OCI-LY3 (cell line): ENCODE measurements around the gene AKNA.

Experiments
- H2AFZ ChIP-seq: fragments of 200-600, 300-600 bp; shearing (Covaris generic); 2 replicates; pipeline ENCODE4 v1.6.0; 2014; ENCODE audit warnings: antibody characterized with exemption, low read depth, low read length
- H3K27ac ChIP-seq: fragments of 200-600, 300-600 bp; sonication (generic); 2 replicates; pipeline ENCODE4 v1.5.1; 2014; ENCODE audit warnings: mild to moderate bottlenecking, low read length, moderate library complexity, mixed read lengths
- H3K27me3 ChIP-seq: fragments of 200-600, 300-600 bp; sonication (generic); 2 replicates; pipeline ENCODE4 v1.6.1; 2014; ENCODE audit warnings: low read depth, low read length, mixed read lengths
- H3K36me3 ChIP-seq: fragments of 200-600, 300-600 bp; sonication (generic); replicated peaks from 2 replicates; pipeline ENCODE3; 2014; ENCODE audit warnings: low read depth, low read length, mixed read lengths
- H3K4me1 ChIP-seq: fragments of 300-600, 200-600 bp; sonication (generic); 2 replicates; pipeline ENCODE4 v1.6.1; 2014; ENCODE audit warnings: low read length, mixed read lengths
- H3K4me2 ChIP-seq: fragments of 200-600, 300-600 bp; sonication (generic); 2 replicates; pipeline ENCODE4 v1.6.1; 2014; ENCODE audit warnings: low read length, mixed read lengths
- H3K4me3 ChIP-seq: fragments of 300-600, 200-600 bp; sonication (generic); 2 replicates; pipeline ENCODE4 v1.5.1; 2014; ENCODE audit warnings: antibody characterized with exemption, mild to moderate bottlenecking, low read length, moderate library complexity
- H3K79me2 ChIP-seq: fragments of 300-600, 200-600 bp; shearing (Covaris generic); 2 replicates; pipeline ENCODE4 v1.6.1; 2014; ENCODE audit warnings: mild to moderate bottlenecking, low read length, mixed read lengths
- H3K9ac ChIP-seq: fragments of 300-600, 200-600 bp; shearing (Covaris generic); 2 replicates; pipeline ENCODE4 v1.6.0; 2014; ENCODE audit warnings: mild to moderate bottlenecking, low read length, moderate library complexity
- H3K9me3 ChIP-seq: fragments of 200-600, 300-600 bp; shearing (Covaris generic); 2 replicates; pipeline ENCODE4 v1.6.1; 2014; ENCODE audit warnings: low read length, mixed read lengths; ENCODE audit not compliant: insufficient read depth
- H4K20me1 ChIP-seq: fragments of 200-600, 300-600 bp; sonication (generic); 2 replicates; pipeline ENCODE4 v1.6.1; 2016; ENCODE audit warnings: low read length, mixed read lengths; ENCODE audit not compliant: insufficient read depth
- CTCF ChIP-seq: fragments of 200-600, 300-600 bp; sonication (generic); IDR thresholded peaks from 2 replicates; pipeline ENCODE4 v1.5.1; 2014; ENCODE audit warnings: antibody characterized with exemption, low read length, low read depth
- EZH2phosphoT487 ChIP-seq: fragments of 200-600 bp; shearing (Covaris generic); IDR thresholded peaks from 2 replicates; pipeline ENCODE4 v1.6.1; 2018; ENCODE audit warnings: antibody characterized with exemption, mixed run types, low read depth

The AKNA gene

GRCh38 chr9:114314881-114315722 is 72.7 kb downstream of the AKNA start:
- Histone ChIP-seq H3K36me3 (no peaks in the 10 kb centered on the region), H3K27me3 (peaks cover 5% of the 10 kb centered on the region; the same call in 1 of the 2 replicates), H3K79me2 (no peaks in the 10 kb centered on the region), H2AFZ (no peak overlapping the region), H3K4me3 (no peak overlapping the region), H3K4me2 (no peak overlapping the region), H3K9ac (no peak overlapping the region), H3K9me3 (no peaks in the 10 kb centered on the region), H3K4me1 (no peaks in the 10 kb centered on the region; the same call in 1 of the 2 replicates), H4K20me1 (no peaks in the 10 kb centered on the region), H3K27ac (no peak overlapping the region)
- TF ChIP-seq CTCF (no peak), EZH2phosphoT487 (no peak)

GRCh38 chr9:114314256-114314867 is 73.4 kb downstream of the AKNA start:
- no peak for TF ChIP-seq EZH2phosphoT487
- TF ChIP-seq CTCF = no peak
- Histone ChIP-seq H3K4me3 (no peak overlapping the region), H3K79me2 (no peaks in the 10 kb centered on the region), H4K20me1 (no peaks in the 10 kb centered on the region), H3K4me2 (no peak overlapping the region), H3K4me1 (no peaks in the 10 kb centered on the region; the same call in 1 of the 2 replicates), H3K9me3 (no peaks in the 10 kb centered on the region), H3K27me3 (peaks cover 4% of the 10 kb centered on the region; the same call in 1 of the 2 replicates), H3K9ac (no peak overlapping the region), H2AFZ (no peak overlapping the region), H3K27ac (no peak overlapping the region), H3K36me3 (no peaks in the 10 kb centered on the region)

GRCh38 chr9:114313186-114313585 is 74.6 kb downstream of the AKNA start:
- Histone ChIP-seq H3K27me3 (no peaks in the 10 kb centered on the region), H3K4me1 (no peaks in the 10 kb centered on the region; the same call in 1 of the 2 replicates), H3K4me3 (no peak overlapping the region), H2AFZ (no peak overlapping the region), H3K9ac (no peak overlapping the region), H3K9me3 (no peaks in the 10 kb centered on the region), H3K36me3 (no peaks in the 10 kb centered on the region), H4K20me1 (no peaks in the 10 kb centered on the region), H3K4me2 (no peak overlapping the region), H3K27ac (no peak overlapping the region), H3K79me2 (no peaks in the 10 kb centered on the region)
- no peak for TF ChIP-seq CTCF
- TF ChIP-seq EZH2phosphoT487 = no peak

- Histone ChIP-seq H3K9ac (no peak overlapping the region), H2AFZ (no peak overlapping the region), H3K9me3 (no peaks in the 10 kb centered on the region), H3K27ac (no peak overlapping the region), H4K20me1 (no peaks in the 10 kb centered on the region), H3K4me2 (no peak overlapping the region), H3K4me1 (no peaks in the 10 kb centered on the region), H3K36me3 (no peaks in the 10 kb centered on the region), H3K4me3 (no peak overlapping the region), H3K27me3 (no peaks in the 10 kb centered on the region), H3K79me2 (no peaks in the 10 kb centered on the region)
- TF ChIP-seq CTCF (no peak), EZH2phosphoT487 (no peak)
These were observed 75.3 kb downstream of the AKNA start for GRCh38 chr9:114312513-114312875.
